OCI-LY1 (cell line): ENCODE data around the gene TMEM239.

Source experiments
- EZH2 ChIP-seq: fragments of 200-600 bp; sonication (generic), shearing (Covaris generic); IDR thresholded peaks from 2 replicates; pipeline ENCODE4 v1.8.0; 2017; ENCODE audit warnings: borderline replicate concordance, mixed run types, mild to moderate bottlenecking, antibody characterized with exemption, low read length, moderate library complexity, mixed read lengths
- TF ChIP-seq, protein P1 (sequence below): fragments of 200-600 bp; sonication (generic), shearing (Covaris generic); IDR thresholded peaks from 2 replicates; pipeline ENCODE4 v1.5.1; 2017; ENCODE audit warnings: mild to moderate bottlenecking, antibody characterized with exemption, low read length, moderate library complexity, mixed read lengths

DNA sequence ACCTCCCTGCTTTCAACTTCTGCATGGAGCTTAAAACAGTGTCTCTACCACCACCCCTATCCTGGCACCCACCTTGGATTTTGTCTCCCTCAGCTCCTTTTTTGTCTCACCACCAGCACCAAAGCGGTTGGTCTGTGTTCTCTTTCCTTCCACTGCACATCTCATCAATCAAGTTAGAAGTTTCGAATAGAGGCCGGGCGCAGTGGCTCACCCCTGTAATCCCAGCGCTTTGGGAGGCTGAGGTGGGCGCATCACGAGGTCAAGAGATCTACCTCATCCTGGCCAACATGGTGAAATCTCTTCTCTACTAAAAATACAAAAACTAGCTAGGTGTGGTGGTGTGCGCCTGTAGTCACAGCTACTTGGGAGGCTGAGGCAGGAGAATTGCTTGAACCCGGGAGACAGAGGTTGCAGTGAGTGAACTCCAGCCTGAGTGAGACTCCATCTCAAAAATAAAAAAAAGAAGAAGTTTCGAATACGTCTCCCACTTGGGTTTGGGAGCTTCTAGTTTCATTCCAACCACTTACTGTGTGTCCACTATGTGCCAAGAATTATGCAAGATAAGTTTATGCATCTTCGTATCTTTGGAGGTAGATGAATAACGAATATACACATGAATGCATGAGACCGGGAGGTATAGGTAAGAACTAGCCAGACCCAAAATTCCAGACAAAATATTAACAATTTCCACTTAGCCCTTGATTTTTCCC is 18.4 kb downstream of the TMEM239 start:
- TF ChIP-seq, protein P1, sequence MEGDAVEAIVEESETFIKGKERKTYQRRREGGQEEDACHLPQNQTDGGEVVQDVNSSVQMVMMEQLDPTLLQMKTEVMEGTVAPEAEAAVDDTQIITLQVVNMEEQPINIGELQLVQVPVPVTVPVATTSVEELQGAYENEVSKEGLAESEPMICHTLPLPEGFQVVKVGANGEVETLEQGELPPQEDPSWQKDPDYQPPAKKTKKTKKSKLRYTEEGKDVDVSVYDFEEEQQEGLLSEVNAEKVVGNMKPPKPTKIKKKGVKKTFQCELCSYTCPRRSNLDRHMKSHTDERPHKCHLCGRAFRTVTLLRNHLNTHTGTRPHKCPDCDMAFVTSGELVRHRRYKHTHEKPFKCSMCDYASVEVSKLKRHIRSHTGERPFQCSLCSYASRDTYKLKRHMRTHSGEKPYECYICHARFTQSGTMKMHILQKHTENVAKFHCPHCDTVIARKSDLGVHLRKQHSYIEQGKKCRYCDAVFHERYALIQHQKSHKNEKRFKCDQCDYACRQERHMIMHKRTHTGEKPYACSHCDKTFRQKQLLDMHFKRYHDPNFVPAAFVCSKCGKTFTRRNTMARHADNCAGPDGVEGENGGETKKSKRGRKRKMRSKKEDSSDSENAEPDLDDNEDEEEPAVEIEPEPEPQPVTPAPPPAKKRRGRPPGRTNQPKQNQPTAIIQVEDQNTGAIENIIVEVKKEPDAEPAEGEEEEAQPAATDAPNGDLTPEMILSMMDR: no peak
- no peak for TF ChIP-seq EZH2
